GM21423 (cell line): ENCODE data around the gene PPP2R5C.

ENCODE experiments used
- ATAC-seq: cut with Tn5 transposase; IDR thresholded peaks from one replicate; pipeline ENCODE4 v1.9.1; 2021; ENCODE audit warnings: mild to moderate bottlenecking, moderate library complexity; ENCODE audit not compliant: unreplicated experiment

PPP2R5C gene

DNA sequence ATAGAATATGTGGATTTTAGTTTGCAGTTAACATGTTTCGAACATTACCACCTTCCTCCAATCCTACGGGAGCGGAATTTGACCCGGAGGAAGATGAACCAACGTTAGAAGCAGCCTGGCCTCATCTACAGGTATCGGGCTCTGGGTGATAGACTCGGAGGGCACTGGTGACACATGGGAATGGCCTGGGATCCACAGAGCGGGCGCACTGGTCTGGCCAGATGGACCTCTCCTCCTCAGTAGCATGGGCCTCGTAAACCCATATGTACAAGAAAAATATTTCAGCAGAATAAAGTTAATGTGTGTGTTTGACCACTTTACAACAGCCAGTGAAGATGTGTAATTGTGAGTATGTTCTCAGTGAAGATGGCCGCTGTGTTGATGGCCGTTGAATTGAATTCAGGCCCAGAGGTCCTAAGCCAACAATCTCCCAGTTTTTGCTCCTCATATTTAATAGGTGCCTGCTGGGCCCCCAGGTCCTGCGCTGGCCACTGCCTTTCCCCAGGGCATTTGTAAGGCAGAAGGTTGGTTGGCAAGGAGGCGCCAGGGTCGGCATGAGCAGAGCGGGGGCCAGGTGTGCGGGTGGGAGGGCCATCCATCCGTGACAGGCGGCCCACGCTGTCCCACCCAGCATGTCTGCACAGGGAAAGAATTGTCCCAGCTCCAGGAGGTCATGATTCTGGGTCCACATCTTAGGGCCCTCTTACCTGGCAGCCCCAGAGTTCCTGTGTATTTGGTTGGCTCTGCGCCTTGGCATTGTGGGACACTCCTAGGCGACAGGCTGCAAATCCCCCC is 120.8 kb downstream of the PPP2R5C start:
- no peak for ATAC-seq

DNA sequence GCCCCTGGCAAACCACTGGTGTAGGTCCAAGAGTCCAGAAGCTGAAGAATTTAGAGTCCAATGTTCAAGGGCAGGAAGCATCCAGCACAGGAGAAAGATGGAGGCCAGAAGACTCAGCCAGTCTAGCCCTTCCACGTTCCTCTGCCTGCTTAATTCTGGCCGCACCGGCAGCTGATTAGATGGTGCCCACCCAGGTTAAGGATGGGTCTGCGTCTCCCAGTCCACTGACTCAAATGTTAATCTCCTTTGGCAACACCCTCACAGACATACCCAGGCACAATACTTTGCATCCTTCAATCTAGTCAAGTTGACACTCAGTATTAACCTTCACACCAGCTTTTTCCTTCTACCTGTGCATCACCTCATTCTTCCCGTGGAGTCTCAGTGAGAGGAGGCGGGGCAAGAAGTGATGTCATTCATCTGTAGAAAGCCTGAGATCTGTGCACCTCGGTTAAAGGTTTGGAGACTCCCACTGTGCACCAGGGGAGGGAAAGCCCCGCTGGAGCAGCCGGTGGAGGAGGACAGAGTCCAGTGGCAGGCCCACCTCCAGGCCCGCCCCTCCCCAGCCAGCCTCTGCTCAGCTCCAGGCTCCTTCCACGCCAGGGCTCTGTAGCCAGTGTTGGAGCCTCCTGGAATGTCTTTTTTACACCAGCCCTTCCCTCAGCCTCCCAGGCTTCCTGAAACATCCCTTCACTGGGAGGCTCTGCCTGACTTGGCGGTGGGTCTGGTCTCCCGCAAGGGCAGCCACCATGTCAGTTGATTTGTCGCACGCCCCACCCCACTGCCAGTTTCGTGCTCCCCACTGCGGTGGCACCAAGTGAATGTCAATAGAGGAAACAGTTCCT is 122.8 kb downstream of the PPP2R5C start:
- no peak for ATAC-seq

DNA sequence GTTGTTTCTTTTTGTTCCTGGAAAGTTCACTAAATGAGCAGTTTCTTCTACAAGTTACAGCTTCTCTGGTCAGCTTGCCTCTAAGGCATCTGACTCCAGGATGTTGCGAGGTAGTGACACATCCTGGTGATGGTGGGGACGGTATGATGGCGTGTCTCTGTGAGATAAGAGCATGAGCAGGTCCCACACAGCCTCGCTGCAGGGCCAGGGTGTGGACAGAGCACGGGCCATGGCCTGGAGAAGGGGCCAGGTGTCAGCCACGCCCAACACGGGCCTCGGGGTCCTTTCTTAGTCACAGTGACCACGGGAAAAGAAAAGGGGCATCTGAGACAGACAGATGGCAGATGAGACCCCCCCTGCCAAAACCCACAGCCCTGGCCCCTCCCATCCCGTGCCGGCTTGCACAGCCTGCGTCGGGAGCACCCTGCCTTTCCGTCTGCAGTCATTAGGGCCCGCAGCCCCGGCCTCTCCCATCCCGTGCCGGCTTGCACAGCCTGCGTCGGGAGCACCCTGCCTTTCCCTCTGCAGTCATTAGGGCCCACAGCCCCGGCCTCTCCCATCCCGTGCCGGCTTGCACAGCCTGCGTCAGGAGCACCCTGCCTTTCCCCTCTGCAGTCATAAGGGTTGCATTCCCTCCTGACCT is 123.5 kb downstream of the PPP2R5C start:
- no peak for ATAC-seq

- ATAC-seq = no peak
These were observed 125.7 kb downstream of the PPP2R5C start for GRCh38 chr14:101887219-101887618.

DNA sequence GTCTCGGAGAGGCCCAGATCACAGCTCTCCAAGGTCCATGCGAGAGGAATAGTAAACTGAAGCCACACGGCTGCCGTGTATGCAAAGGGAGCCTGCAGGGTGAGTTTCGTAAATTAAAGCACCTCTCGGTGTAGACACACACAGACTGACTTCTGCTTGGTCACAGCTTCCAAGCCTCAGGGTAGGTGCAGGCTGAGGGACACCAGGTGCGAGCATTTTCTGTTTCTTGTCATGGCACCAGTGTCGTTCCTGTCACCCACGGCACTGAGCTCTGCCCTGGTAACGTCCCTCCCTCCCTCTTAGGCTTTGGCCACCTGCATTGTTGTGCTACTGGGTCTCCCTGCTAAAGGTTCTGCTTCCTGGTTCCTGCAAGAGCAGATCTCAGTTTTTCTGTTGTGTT is 126.7 kb downstream of the PPP2R5C start:
- no peak for ATAC-seq

- ATAC-seq = no peak
These were observed 127.9 kb downstream of the PPP2R5C start for GRCh38 chr14:101889366-101889765.

DNA sequence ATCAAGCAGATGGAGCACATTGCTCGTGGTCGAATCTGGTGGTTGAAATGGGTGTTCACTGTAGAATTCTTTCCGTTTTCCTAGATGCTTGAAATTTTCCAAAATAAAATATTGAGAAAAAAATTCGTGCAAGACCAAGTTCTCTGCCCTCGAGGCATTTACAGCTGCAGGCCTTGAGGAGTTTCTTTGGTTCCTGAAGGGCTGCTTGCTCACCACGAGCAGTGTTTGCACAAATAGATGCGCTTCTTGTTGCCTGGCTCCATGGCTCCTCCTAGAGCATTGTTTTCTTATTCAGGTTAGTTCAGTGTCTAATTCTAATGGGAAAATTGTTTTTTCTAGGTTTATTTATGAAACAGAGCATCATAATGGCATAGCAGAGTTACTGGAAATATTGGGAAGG is 128.4 kb downstream of the PPP2R5C start:
- ATAC-seq = no peak

DNA sequence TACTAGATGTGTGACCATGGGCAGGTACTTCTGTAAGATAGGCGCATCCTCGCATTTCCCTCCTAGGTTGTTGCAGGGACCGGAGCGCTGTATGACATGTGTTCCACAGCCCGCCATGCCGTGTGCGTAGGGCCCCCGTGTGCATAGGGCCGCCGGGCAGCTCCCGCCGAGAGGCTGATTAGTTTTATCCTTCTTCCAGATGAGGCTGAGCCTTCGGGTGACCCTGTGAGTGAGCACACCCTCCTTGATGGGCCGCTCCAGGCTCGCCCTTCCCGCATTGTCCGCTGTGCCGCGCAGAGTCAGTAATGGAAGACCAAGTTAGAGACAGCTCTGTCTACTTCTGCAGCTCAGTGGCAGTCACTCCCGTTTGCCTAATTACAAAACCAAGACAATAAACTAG is 130.0 kb downstream of the PPP2R5C start:
- ATAC-seq = no peak

- no peak for ATAC-seq
These were observed 132.2 kb downstream of the PPP2R5C start for GRCh38 chr14:101893759-101894158.

DNA sequence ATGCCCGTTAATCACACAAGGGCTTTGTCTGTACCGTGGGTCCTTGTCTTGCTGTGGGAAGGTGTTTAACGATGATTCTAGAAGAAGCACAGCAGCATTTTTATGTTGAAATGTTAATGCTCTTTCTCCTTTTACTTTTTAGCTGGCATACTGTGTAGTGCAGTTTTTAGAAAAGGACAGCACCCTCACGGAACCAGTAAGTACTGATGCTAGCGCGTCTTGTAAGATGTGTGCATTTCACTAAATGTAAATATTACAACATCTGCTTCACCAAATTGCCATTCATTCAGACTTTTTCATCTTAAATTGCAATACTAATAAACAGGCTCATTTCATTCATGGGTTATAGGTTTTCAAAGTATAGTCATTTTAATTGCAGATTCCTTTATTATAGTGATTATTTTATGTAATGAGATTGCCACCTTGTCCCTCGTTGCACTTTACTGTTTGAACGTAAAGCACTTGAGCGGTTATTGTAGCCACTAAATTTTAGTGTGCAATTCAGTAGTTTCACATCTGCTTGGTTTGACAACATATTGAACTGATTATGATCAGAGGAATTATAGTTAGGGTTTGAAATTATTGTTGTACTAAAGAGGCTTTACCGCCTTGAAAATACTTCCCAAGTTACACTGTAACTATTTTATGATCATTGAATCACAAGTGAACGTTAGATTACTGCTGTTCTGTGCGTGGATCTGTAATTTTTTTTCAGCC is 133.0 kb downstream of the PPP2R5C start:
- ATAC-seq = no peak

DNA sequence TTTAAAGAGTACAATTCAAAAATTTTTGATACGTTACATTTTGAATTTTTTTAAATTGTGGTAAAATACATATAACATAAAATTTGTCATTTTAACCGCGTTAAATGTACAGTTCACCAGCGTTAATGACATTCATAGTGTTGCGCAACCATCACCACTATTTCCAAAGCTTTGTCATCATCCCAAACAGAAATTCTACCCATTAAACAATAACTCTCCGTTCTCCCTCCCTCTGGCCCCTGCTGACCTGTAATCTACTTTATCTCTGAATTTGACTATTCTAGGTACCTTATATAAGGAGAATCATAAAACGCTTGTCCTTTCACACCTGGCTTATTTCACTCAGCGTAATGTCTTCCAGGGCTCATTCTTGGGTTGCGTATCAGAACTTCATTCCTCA is 133.7 kb downstream of the PPP2R5C start:
- no peak for ATAC-seq

- ATAC-seq = no peak
These were observed 135.8 kb downstream of the PPP2R5C start for GRCh38 chr14:101897326-101897725.

DNA sequence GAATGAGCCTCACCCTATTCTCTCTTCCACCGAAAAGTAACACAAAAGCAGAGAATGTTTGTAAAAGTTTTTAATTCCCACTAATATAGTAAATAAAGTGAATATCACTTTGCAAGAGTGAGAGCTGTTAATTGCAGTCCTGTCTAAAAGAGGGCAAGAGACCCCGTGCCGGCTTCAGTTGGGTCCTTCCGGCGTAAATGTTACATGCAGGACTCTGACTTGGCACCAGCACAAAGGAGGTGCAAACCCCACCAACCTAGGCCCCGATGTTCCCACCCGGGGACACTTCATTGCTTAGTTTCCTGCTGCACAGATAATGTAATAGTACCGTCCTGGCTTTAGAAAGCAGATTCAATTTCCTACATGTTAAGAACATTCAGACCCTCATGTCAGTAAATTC is 136.9 kb downstream of the PPP2R5C start:
- no peak for ATAC-seq

DNA sequence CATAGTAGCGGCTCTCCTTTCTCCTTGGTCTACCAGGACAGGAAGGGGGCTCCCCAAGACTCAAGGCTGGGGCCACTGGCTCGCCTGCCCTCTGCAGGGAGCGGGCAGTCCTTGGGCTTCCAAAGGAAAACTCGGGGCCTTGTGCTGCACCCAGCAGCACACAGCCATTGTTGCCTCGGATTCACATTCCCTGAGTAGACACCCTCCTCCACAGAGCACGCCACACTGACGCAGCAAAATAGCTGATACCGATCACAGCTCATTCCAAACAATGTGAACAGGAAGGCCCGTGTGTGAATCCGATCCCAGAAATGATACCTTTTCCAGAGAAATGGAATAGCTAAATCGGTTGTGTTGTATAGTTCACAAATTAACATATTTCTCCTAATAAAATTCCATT is 137.8 kb downstream of the PPP2R5C start:
- no peak for ATAC-seq

- ATAC-seq = no peak
These were observed 138.7 kb downstream of the PPP2R5C start for GRCh38 chr14:101900253-101900652.

GRCh38 chr14:101903111-101903561 is 141.6 kb downstream of the PPP2R5C start:
- ATAC-seq = no peak

GRCh38 chr14:101905614-101906013 is 144.1 kb downstream of the PPP2R5C start:
- ATAC-seq = no peak

DNA sequence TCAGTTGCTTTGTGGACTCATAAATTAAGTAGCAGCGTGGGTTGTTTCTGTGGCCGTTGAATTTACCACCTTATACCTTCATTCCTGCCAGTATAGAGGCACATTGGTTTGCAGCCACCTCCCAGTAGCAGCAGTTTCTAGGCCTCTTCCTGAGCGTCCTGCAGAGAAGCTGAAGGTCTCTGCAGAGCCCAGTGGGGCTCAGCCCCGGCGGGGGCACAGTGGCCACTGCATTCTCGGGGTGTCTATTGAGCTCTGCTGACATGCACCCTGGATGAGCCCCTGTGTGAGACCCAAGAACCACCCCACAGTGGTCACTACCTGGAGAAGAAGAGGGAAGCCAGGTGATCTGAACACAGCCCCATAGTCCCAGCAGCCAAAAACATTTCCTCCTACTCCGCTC is 145.1 kb downstream of the PPP2R5C start:
- no peak for ATAC-seq

DNA sequence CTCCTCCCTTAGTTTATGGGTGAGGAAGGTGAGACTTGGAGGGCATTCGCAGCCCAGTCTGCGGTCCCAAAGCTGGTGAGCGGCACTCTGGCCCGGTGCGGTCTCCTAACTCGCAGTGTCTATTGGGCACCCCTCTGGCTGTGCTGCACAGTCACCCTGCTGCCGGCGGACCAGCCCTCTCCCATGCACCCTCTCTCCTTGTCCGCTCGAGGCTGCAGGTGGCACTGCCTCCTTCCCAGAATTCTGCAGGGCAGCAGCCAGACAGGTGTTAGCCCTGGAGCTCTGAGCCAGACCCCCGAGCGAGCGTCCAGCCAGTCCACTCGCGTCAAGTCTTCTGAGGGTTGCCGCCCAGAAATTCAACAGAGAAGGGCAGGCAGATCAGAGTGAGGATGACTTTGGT is 146.1 kb downstream of the PPP2R5C start:
- ATAC-seq = no peak

DNA sequence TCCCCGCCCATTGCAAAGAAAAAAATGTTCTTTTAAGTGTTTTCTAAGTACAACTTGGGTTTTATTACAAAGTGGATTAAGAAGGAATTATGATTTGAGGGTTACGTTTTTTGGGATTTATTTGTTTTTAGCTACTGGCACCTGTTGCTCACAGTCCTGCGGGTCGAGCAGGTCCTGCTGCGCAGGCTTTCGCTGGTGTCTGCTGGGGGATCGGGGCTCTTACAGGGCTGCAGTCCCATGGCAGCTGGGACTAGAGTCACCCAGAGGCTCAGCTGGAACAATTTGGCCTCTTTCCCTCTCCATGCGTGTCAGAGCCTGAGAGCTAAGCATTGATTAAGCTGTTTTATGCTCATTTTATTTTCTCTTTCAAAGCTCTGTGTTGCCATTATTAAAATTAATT is 147.3 kb downstream of the PPP2R5C start:
- ATAC-seq = no peak
